ENCODE data around the gene NPEPL1.
"Not testable (repeated sequence)": the region's sequence is repeated elsewhere in the genome, so short reads cannot be mapped to it uniquely, and the experiment has no call there.

The NPEPL1 gene, protein sequence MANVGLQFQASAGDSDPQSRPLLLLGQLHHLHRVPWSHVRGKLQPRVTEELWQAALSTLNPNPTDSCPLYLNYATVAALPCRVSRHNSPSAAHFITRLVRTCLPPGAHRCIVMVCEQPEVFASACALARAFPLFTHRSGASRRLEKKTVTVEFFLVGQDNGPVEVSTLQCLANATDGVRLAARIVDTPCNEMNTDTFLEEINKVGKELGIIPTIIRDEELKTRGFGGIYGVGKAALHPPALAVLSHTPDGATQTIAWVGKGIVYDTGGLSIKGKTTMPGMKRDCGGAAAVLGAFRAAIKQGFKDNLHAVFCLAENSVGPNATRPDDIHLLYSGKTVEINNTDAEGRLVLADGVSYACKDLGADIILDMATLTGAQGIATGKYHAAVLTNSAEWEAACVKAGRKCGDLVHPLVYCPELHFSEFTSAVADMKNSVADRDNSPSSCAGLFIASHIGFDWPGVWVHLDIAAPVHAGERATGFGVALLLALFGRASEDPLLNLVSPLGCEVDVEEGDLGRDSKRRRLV

GRCh38 chr20:58692579-58693225 lies at the start of gene NPEPL1:
NPEPL1 (plus strand) TSS chr20:58692800; CDS start chr20:58692901, 101 bp downstream.
- intact Hi-C loops (cut with DNase I): loop anchor here (5.0 kb wide), 1 partner anchor 40 kb away; the partner anchor contains the start of gene STX16
- peak in 3 of 10 donors; percentile 11 to 75 (median 70) for DNase-seq

DNA sequence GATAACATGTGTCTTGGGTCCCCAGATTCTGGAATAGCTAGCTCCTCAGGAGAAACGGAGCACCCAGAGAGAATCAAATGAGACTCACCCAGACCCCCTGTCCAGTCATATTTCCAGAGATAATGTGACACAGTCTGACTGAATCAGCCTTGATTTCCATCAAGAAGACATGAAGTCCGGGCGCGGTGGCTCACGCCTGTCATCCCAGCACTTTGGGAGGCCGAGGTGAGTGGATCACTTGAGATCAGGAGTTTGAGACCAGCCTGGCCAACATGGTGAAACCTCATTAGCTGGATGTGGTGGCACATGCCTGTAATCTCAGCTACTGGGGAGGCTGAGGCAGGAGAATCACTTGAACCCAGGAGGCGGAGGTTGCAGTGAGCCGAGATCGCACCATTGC lies 49.7 kb upstream of the NPEPL1 start:
- DNase-seq: not testable (repeated sequence)

DNA sequence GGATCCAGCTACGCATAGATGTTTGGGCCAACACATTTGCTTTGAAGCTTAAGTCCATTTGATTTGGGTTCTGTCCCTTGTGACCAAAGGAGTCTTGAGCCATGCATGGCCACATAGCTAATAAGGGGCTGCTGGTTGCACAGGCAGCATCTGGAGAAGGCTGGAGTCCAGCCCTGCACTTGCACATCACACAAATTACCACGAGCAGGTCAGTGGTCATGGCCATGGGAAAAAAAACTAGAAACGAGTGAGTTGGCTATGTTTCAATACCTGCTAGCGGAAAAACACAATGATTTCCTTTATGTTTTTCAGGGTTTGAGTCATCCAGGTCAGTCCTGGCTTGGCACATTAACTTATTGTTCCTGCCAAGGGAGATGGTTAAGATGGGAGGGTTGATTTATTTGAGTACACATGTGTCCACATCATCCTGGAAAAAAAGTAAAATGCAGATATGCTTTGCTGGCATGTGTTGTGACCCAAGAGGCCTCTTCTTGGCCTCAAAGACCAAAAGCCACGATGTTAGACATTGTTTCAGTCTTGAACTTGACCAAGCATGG lies 47.1 kb upstream of the NPEPL1 start:
- no peak for DNase-seq
- intact Hi-C loops (cut with DNase I): no loop called here

More for the DNA sequence above, 49.7 kb upstream of the NPEPL1 start:
- intact Hi-C loops (cut with DNase I): not testable (repeated sequence)

DNA sequence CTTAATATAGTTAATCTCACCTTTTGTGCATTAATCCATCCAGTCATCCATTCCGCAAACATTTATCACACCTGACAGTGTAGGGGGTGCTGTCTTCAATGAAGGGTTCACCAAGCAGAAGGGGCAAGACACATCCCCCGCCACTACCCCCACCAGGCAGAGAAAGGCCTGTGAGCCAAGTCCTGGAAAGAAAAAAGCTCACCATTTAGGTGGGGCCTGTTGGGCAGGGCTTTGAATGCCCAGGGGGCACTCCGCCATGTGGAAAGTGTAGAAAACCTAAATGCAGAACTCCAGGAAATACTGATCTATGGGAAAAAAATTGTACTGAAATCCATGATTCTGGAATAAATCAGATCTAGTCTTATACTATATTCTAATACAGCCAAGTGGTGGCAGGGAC lies 46.3 kb upstream of the NPEPL1 start:
- no peak for DNase-seq
- intact Hi-C loops (cut with DNase I): no loop called here

DNA sequence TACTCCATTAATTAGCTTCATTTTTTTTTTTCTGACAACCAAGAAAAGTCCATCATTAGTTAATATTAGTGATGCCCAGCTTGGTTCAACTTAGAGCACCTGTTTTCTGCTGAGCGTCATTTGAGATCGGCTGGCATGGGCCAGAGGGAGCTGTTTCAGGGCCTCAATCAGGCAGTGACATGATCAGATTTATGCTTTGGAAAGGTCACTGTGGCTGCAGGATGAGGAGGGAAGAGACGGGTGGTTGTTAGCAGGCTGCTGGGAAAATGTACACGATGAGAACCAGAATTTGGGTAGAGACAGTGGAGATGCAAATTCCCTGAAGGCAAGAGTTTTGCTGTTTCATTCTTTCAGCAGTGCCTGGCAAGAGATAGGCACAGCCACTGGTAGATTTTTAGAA lies 45.9 kb upstream of the NPEPL1 start:
- DNase-seq: no peak
- intact Hi-C loops (cut with DNase I): no loop called here

GRCh38 chr20:58647162-58647795 lies 45.3 kb upstream of the NPEPL1 start:
- intact Hi-C loops (cut with DNase I): no loop called here
- no peak for DNase-seq

- intact Hi-C loops (cut with DNase I): no loop called here
- no peak for DNase-seq
Measured at GRCh38 chr20:58647796-58648501, 44.7 kb upstream of the NPEPL1 start.

GRCh38 chr20:58648502-58648825 lies 44.1 kb upstream of the NPEPL1 start:
- DNase-seq; intact Hi-C loops (cut with DNase I): not testable (repeated sequence)

- DNase-seq: peak in 1 of 10 donors; percentile 82
- intact Hi-C loops (cut with DNase I): loop anchor here (1.0 to 10.0 kb wide), 4 partner anchors 43 to 412 kb away; partner anchors contain the start of genes GNAS, GNAS-AS1, NPEPL1 and VAPB
Measured at GRCh38 chr20:58649288-58650180, 43.1 kb upstream of the NPEPL1 start.

DNA sequence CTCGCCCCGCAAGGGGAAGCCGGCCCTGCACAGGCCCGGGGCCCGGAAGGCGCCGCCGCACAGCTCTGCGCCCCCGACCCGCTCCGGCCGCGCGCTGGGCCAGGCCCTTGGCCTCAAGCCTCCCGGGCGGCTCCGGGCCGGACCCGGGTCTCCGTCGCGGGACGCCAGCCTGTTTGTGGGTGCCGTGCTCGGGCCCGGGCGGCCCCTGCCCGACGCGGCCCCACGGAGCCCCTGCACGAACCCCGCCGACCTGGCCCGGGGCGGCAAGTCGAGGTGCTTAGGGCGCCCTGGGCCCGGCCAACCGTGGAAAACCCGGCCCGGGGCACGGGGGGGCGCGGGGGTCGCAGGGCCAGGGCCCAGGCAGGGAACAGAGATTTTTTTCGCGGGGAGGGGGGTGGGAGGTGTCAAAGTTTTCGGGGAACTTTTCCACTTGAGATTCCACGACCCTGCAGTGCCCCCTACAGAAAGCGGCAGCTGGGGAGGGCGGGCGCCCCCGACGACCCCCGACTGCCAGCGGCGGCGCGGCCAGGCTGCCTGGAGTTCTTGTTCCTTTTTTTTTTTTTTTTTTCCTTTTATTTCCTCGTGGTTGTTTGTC lies 42.3 kb upstream of the NPEPL1 start:
- intact Hi-C loops (cut with DNase I): loop anchor here (1.0 to 10.0 kb wide), 4 partner anchors 42 to 413 kb away; partner anchors contain the start of genes GNAS, GNAS-AS1, NPEPL1 and VAPB
- peak in 2 of 10 donors; percentile 34 to 78 for DNase-seq

GRCh38 chr20:58650776-58651558 lies 41.6 kb upstream of the NPEPL1 start, which contains the start of gene STX16:
STX16 (plus strand) TSS chr20:58651283; CDS start chr20:58652007, 724 bp downstream.
- intact Hi-C loops (cut with DNase I): loop anchor here (1.0 to 10.0 kb wide), 4 partner anchors 41 to 414 kb away; partner anchors contain the start of genes GNAS, GNAS-AS1, NPEPL1 and VAPB
- DNase-seq: peak; percentile 78 to 97 (median 86)

DNA sequence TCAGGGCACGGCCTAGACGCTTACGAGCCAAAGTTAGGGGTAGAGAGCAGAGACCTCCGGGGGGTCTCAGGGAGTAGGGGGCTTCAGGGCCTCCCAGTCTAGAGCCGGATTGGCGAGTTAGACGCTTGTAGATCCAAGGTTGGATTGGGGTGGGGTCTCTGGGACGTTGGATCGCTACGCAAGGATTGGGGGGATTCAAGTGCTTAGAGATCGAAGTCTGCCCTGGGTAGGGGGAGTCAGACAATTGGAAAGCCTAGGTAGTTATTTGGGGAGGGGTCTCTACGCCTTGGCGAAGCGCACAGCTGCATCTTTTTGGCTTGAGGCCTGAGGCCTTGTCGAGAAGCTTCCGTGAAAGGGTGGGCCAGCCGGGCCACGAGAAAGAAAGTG lies 41.0 kb upstream of the NPEPL1 start:
- intact Hi-C loops (cut with DNase I): loop anchor here (5.0 to 10.0 kb wide), 3 partner anchors 41 to 267 kb away; partner anchors contain the start of genes GNAS, GNAS-AS1, NPEPL1 and VAPB

GRCh38 chr20:58651946-58652605 lies 40.5 kb upstream of the NPEPL1 start:
- intact Hi-C loops (cut with DNase I): loop anchor here (5.0 to 10.0 kb wide), 3 partner anchors 40 to 267 kb away; partner anchors contain the start of genes GNAS, GNAS-AS1, NPEPL1 and VAPB
- peak in 1 of 10 donors; percentile 19 for DNase-seq

More for the DNA sequence above, 41.0 kb upstream of the NPEPL1 start:
- DNase-seq: peak in 7 of 10 donors; percentile 30 to 86 (median 46)

DNA sequence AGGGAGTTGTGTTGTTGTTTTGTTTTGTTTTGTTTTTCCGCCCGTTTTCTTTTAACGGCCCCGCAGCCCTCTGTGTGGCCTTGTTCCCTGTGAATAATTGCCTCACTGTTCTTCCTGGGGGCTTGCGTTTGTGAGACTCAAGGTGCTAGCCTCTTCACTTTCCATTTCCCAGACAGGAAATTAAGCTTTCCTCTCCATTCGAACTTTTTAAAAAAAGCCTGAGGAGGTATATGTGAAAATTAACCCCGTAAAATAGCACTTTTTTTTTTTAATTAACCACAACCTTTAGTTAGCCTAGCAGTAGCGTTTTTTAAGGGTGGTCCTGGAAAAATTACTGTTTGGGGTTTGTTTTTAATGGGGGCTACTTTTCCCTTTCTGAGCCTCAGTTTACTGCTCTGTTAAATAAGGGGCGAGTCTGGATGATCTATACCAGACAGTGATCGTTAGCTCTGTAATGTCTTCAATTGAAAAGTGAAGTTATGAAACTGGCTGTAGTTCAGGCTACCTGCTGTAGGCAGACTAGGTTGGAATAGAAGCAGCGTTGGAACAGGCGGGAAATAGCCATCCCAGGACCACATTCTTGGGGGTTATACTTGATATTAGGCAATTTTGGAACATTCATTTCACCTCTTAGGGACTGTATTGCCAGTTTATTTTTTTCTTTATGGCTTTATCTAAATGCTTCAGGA lies 39.9 kb upstream of the NPEPL1 start:
- intact Hi-C loops (cut with DNase I): loop anchor here (5.0 to 10.0 kb wide), 3 partner anchors 40 to 268 kb away; partner anchors contain the start of genes GNAS, GNAS-AS1, NPEPL1 and VAPB
- no peak for DNase-seq

- intact Hi-C loops (cut with DNase I): loop anchor here (5.0 to 10.0 kb wide), 3 partner anchors 38 to 270 kb away; partner anchors contain the start of genes GNAS, GNAS-AS1, NPEPL1 and VAPB
- DNase-seq: no peak
Measured at GRCh38 chr20:58654337-58654736, 38.3 kb upstream of the NPEPL1 start.

Data from posterior cingulate gyrus (tissue), 11 donors.